HCT116 (cell line): ENCODE results near the gene PRMT5.

Experiments used
- CTCF ChIP-seq, 3 experiments: fragments of 200-600 bp in 1 of 3; sonication (generic) in 1 of 3; IDR thresholded peaks in 2 of 3; conservative IDR thresholded peaks in 1 of 3; 2 replicates each; pipeline ENCODE4 v1.5.1; 2012 to 2017; ENCODE audit warnings: low read depth in 2 of 3, low read length in 2 of 3, antibody characterized with exemption in 1 of 3, borderline replicate concordance in 1 of 3, control low read depth in 1 of 3, mild to moderate bottlenecking in 1 of 3, mixed read lengths in 1 of 3, mixed run types in 1 of 3, moderate library complexity in 1 of 3; ENCODE audit not compliant: insufficient read depth in 1 of 3
- JUND ChIP-seq: IDR thresholded peaks from 2 replicates; pipeline ENCODE4 v1.6.1; 2012
- POLR2AphosphoS5 ChIP-seq: IDR thresholded peaks from 2 replicates; pipeline ENCODE4 v1.6.1; 2011; ENCODE audit warnings: mild to moderate bottlenecking, low read depth, low read length, moderate library complexity
- RAD21 ChIP-seq: IDR thresholded peaks from 2 replicates; pipeline ENCODE4 v1.6.1; 2012; ENCODE audit warnings: low read depth, mild to moderate bottlenecking
- SIN3A ChIP-seq: IDR thresholded peaks from 2 replicates; pipeline ENCODE4 v1.6.1; 2012; ENCODE audit warnings: low read depth
- SP1 ChIP-seq: IDR thresholded peaks from 2 replicates; pipeline ENCODE4 v1.6.1; 2012; ENCODE audit warnings: low read depth

GRCh38 chr14:22920697-22921096, 8.5 kb downstream of the PRMT5 start:
- no peak for TF ChIP-seq CTCF (IDR thresholded peaks at IDR 0.05 in 2 of 3, conservative IDR thresholded peaks at IDR 0.05 in 1 of 3; ENCODE audit: borderline replicate concordance in 1 of 3, insufficient read depth in 1 of 3, low read depth in 2 of 3, low read length in 2 of 3)
- TF ChIP-seq SIN3A, result no peak
- no peak for TF ChIP-seq RAD21
- TF ChIP-seq SP1, result no peak
- no peak for TF ChIP-seq JUND
- TF ChIP-seq POLR2AphosphoS5, result no peak
